HUES48 (cell line): Measurements from ENCODE around the gene ZSWIM6.

Source experiments
- H3K27ac ChIP-seq: one replicate; pipeline ENCODE4 v1.7.0; 2013; ENCODE audit warnings: low read depth, low read length, inconsistent platforms
- H3K27me3 ChIP-seq: 2 replicates; pipeline ENCODE4 v1.6.1; 2013; ENCODE audit warnings: mild to moderate bottlenecking, low read length; ENCODE audit not compliant: control insufficient read depth, insufficient read depth
- H3K36me3 ChIP-seq: 2 replicates; pipeline ENCODE4 v1.6.1; 2013; ENCODE audit warnings: low read length; ENCODE audit not compliant: control insufficient read depth, insufficient read depth
- H3K4me1 ChIP-seq: 2 replicates; pipeline ENCODE4 v1.6.1; 2013; ENCODE audit warnings: mild to moderate bottlenecking, low read length; ENCODE audit not compliant: control insufficient read depth, insufficient read depth
- H3K4me3 ChIP-seq: 2 replicates; pipeline ENCODE4 v1.5.1; 2013; ENCODE audit warnings: mild to moderate bottlenecking, low read depth, low read length
- H3K9ac ChIP-seq: 2 replicates; pipeline ENCODE4 v1.6.1; 2013; ENCODE audit warnings: mild to moderate bottlenecking, low read depth, low read length, moderate library complexity
- H3K9me3 ChIP-seq: 2 replicates; pipeline ENCODE4 v1.6.1; 2013; ENCODE audit warnings: low read length; ENCODE audit not compliant: control insufficient read depth, insufficient read depth

Gene ZSWIM6

DNA sequence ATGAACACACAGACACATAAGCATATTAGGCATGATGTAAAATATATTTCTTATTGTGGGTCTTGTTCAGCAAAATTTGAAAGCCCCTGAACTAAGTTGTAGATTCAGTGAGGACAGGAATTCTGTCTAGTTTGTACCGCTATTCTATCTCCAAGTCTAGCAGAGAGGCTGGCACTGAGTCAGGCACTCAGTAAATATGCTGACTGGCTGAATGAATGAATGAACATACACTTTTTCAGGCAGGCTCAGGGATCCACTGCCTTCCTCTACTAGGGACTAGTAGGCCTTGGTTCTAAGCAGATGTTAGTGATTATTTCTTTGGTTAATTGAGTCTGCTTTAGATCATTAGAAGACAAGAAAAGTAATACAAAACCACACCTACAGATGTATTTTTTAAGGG, 157.5 kb downstream of the ZSWIM6 start:
- H3K9ac ChIP-seq, result no peak overlapping the region
- H3K9me3 ChIP-seq, result no peaks in the 10 kb centered on the region
- H3K4me1 ChIP-seq, result no peaks in the 10 kb centered on the region
- no peaks in the 10 kb centered on the region for H3K36me3 ChIP-seq
- H3K4me3 ChIP-seq, result no peak overlapping the region
- H3K27me3 ChIP-seq, result no peaks in the 10 kb centered on the region
- H3K27ac ChIP-seq, result no peak overlapping the region

DNA sequence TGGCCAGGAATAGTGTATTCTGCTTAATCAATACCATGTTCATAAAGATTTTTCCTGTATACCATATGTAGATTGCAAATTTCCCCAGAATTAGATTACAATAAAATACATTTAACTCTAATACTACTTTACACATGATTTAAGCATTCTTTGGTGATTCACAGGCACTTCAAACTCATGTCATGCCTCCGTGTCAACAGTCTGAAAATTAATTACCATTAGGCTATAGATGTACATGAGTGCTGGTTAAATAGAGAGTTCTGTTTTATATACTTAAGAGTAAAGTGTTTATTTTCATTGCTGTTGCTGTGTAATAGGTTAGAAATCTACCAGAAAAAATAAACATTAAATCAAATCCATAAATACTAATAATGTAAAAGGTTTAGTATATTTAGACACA, 159.8 kb downstream of the ZSWIM6 start:
- peaks cover 7% of the 10 kb centered on the region; the same call in 1 of the 2 replicates for H3K4me1 ChIP-seq
- H3K4me3 ChIP-seq, result no peak overlapping the region
- H3K36me3 ChIP-seq, result no peaks in the 10 kb centered on the region
- no peak overlapping the region for H3K27ac ChIP-seq
- H3K9ac ChIP-seq, result no peak overlapping the region
- H3K9me3 ChIP-seq, result no peaks in the 10 kb centered on the region
- H3K27me3 ChIP-seq, result no peaks in the 10 kb centered on the region

DNA sequence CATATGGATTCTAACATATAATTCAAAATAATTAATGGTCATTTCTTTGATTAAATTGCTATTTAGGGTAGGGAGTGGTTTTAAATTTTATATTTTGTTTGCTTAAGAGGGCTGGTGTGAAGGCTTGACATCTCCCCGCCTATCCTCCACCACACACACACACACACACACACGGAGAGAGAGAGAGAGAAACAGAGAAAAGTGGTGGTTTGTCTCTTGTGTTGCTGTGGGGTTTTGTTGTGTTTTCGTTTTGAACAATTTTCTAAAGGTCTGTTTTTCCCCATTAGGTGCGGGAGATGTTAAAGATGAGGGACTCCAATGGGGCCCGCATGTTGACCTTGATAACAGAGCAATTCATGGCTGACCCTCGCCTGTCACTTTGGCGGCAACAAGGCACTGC, 161.9 kb downstream of the ZSWIM6 start:
- Histone ChIP-seq H3K9ac (no peak overlapping the region), H3K27ac (no peak overlapping the region), H3K36me3 (no peaks in the 10 kb centered on the region), H3K27me3 (no peaks in the 10 kb centered on the region), H3K4me3 (no peak overlapping the region), H3K4me1 (peaks cover 7% of the 10 kb centered on the region; the same call in 1 of the 2 replicates), H3K9me3 (no peaks in the 10 kb centered on the region)

DNA sequence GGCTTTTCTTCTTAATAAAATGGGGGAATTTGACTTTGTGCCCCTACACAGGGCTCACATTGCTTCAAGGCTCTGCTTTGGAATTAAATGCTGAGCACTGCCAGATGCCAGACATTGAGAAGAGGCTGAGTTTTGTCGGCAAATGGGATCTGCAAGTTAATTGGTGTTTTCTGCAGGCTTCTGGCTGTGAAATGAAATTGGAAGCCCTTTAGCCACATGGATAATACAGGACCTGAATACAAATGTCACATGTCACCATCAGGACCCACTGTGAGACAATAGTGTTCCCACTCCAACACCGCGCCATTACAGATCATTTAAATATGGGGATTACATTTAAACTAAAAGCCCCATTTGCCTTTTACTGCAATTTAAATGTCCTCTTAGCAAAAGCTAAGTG, 164.4 kb downstream of the ZSWIM6 start:
- Histone ChIP-seq H3K9ac (no peak overlapping the region), H3K27me3 (no peaks in the 10 kb centered on the region), H3K9me3 (no peaks in the 10 kb centered on the region), H3K4me3 (no peak overlapping the region), H3K36me3 (no peaks in the 10 kb centered on the region), H3K27ac (no peak overlapping the region), H3K4me1 (peaks cover 7% of the 10 kb centered on the region; the same call in 1 of the 2 replicates)

- Histone ChIP-seq H3K9me3 (no peaks in the 10 kb centered on the region), H3K4me3 (no peak overlapping the region), H3K9ac (no peak overlapping the region), H3K36me3 (no peaks in the 10 kb centered on the region), H3K27me3 (no peaks in the 10 kb centered on the region), H3K4me1 (peaks cover 7% of the 10 kb centered on the region; the same call in 1 of the 2 replicates), H3K27ac (no peak overlapping the region)
Observed at GRCh38 chr5:61496860-61497259, 164.8 kb downstream of the ZSWIM6 start.

GRCh38 chr5:61498121-61498520, 166.1 kb downstream of the ZSWIM6 start:
- Histone ChIP-seq H3K4me3 (no peak overlapping the region), H3K27ac (no peak overlapping the region), H3K4me1 (peaks cover 7% of the 10 kb centered on the region; the same call in 1 of the 2 replicates), H3K36me3 (no peaks in the 10 kb centered on the region), H3K9ac (no peak overlapping the region), H3K9me3 (no peaks in the 10 kb centered on the region), H3K27me3 (no peaks in the 10 kb centered on the region)

DNA sequence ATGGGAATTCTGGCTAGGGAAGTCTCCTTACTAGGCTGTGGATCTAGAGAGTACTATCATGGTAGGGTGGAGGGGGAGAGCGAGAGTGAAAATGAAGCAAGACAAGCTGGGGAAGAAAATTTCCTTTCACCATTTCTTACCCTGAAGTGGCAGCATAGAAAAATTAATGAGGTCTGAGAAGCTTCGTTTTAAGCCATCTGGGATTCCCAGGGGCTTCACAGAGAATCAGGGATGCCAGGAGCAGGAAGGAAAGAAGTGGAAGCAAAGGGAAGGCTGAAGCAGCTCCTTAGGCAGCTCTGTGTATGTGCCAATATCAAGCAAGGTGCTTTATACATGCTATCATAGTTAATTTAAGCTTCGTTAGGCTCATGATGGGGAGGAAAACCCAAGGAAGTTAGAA, 169.9 kb downstream of the ZSWIM6 start:
- Histone ChIP-seq H3K4me3 (no peak overlapping the region), H3K9me3 (no peaks in the 10 kb centered on the region), H3K4me1 (no peaks in the 10 kb centered on the region), H3K9ac (no peak overlapping the region), H3K36me3 (no peaks in the 10 kb centered on the region), H3K27me3 (no peaks in the 10 kb centered on the region), H3K27ac (no peak overlapping the region)

DNA sequence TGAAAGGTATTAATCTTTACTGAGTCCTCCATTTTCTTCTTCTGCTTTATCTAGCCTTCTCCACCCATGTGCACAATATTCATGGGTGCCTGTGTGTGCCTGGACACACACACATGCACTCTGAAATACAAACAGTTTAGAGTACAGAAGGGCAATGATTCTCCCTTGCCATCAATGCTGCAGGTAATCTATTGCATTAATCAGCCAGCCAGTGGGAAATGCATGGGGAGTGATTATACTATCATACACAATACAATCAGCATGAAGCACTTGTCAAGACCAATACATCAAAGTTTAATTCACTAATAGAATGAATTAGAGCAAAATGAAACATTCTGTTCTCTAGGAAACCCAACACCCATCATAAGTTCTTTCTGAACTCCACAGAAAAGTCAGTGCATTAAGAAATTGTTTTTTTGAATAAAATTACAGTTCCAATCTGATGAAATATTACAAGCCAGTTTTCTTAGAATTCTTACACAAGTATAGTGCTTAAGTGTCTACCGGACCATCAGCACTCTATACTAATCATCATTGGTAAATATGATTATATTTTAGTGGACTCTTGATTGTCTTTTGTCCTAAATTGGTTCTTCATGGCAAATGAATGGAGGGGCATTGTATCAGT, 172.2 kb downstream of the ZSWIM6 start:
- H3K9me3 ChIP-seq, result no peaks in the 10 kb centered on the region
- H3K27ac ChIP-seq, result no peak overlapping the region
- no peaks in the 10 kb centered on the region for H3K36me3 ChIP-seq
- H3K4me1 ChIP-seq, result no peaks in the 10 kb centered on the region
- no peaks in the 10 kb centered on the region for H3K27me3 ChIP-seq
- H3K4me3 ChIP-seq, result no peak overlapping the region
- H3K9ac ChIP-seq, result no peak overlapping the region

GRCh38 chr5:61505281-61505680, 173.2 kb downstream of the ZSWIM6 start:
- no peaks in the 10 kb centered on the region for H3K27me3 ChIP-seq
- H3K9ac ChIP-seq, result no peak overlapping the region
- H3K27ac ChIP-seq, result no peak overlapping the region
- H3K4me3 ChIP-seq, result no peak overlapping the region
- no peaks in the 10 kb centered on the region for H3K36me3 ChIP-seq
- H3K9me3 ChIP-seq, result no peaks in the 10 kb centered on the region
- no peaks in the 10 kb centered on the region for H3K4me1 ChIP-seq

- Histone ChIP-seq H3K9ac (no peak overlapping the region), H3K36me3 (no peaks in the 10 kb centered on the region), H3K9me3 (no peaks in the 10 kb centered on the region), H3K27ac (no peak overlapping the region), H3K4me3 (no peak overlapping the region), H3K27me3 (no peaks in the 10 kb centered on the region), H3K4me1 (no peaks in the 10 kb centered on the region)
Observed at GRCh38 chr5:61507232-61507631, 175.2 kb downstream of the ZSWIM6 start.

DNA sequence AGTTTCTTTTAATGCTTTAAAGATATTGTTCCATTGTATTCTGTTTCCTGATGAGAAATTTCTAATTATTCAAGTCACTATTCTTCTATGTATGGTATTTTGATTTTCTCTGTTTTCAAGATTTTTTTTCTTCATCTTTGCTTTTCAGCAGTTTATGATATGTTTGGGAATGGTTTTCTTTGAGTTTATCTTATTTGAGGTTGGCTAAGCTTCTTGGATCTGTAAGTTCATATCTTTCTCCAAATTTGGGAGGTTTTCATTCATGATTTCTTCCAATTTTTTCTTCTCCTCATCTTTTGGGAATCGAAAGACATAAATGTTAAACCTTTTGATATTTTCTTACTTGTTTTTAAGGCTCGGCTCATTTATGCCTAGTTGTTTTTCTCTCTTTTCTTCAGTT, 184.9 kb downstream of the ZSWIM6 start:
- Histone ChIP-seq H3K36me3 (no peaks in the 10 kb centered on the region), H3K4me1 (no peaks in the 10 kb centered on the region), H3K9ac (no peak overlapping the region), H3K4me3 (no peak overlapping the region), H3K27ac (no peak overlapping the region), H3K9me3 (no peaks in the 10 kb centered on the region), H3K27me3 (no peaks in the 10 kb centered on the region)
